ENCODE measurements around the gene SCG2.
"Not testable (repeated sequence)": the region's sequence is repeated elsewhere in the genome, so short reads cannot be mapped to it uniquely, and the experiment has no call there.

SCG2 gene

DNA sequence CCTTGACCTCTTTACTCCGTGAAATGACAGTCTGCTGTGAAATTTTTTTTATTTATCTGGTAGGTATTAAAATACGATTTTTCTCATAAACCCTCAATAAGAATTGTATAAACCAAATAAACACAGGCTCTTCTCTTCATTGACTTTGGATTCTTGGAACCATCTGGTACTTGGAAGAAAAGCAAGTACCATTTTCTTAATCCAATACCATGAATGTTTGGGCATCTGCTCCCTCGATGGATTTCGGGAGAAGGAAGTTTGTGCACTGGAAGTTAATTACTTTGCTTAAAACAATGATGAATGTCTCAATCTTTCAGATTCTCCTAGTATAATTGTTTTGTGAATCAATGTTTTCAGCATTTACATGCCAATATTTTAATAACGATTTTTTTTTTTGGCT lies 5.3 kb upstream of the SCG2 start:
- DNase-seq, result no peak

DNA sequence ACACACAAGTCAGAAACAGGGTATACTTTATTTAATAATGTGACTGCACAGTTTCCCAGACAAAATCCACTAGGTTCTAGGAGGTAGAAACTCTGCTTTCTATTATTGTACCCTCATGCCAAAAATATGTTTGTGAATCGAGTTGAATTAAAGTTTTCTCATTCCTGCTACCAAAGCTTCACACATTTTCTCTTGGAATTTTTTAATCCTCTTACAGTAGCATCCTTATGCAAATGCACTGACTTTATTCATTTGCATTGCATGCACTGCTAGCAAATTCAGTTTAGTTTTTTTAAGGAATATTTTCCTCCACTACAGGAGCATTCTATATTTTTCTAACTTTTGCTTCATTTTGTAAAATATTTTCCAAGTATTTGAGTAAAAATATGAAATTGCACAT lies 4.8 kb upstream of the SCG2 start:
- DNase-seq, result no peak

DNA sequence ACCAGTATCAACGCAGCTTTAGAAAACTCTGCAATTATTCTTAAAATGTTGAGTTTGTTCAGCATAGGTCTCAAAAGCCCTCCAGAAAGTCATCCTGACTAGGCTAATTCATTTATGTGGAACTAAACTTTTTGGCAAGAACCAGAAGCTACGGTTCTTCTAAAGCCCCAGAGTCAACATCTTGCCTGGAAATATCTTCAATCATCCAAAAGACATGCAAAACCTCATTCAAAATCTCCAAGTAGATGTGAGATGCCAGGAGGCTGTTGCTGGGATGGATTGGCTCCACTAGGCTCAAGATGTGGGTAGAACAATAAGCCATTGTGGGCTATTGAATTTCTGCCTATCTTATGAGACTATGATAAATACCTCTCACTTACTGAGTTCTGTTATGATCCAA lies 2.1 kb upstream of the SCG2 start:
- no peak for DNase-seq

DNA sequence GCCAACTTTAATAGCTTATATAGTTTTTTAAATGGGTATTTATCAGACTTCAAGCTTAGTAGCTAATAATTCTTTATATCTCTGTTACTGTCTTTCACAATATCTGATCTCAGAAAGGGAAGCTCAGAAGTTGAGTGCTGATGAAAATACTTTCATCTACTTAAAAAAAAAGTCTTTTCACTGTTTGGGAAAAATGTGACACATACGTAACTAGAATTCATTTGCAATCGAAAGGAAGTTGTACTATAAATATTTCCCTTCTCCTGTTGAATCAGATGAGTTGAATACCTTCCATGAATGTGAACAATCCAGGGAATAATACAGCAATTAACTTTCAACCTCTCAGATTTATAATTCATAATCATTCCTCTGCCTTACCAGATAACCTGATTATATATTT lies 811 bp upstream of the SCG2 start:
- no peak for DNase-seq

DNA sequence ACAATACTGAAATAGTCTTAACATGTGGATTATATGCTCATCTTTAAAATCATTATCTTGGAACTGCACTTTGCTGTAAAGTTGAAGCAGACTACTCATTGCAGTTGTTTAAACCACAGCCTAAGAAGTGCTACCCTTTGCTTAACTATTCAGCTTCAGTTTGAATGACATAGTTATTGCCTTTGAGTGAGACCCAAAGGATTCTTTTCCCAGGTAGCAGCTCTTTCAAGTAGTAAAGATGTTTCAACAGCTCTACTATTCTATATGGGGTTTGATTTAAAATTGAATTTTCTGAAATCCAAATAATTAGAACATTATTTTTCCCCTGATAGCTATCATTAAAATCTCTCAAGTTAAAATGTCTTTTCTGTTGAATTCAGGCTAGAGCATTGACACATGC lies 1.1 kb downstream of the SCG2 start:
- no peak for DNase-seq

- DNase-seq, result no peak
Measured at GRCh38 chr2:223599640-223600380, 2.4 kb downstream of the SCG2 start.

- DNase-seq, result no peak
Measured at GRCh38 chr2:223598994-223599639, 3.0 kb downstream of the SCG2 start.

- DNase-seq, result no peak
Measured at GRCh38 chr2:223597076-223597475, 5.1 kb downstream of the SCG2 start.

GRCh38 chr2:223596208-223596607 lies 6.0 kb downstream of the SCG2 start:
- no peak for DNase-seq

- no peak for DNase-seq
Measured at GRCh38 chr2:223594831-223595230, 7.3 kb downstream of the SCG2 start.

GRCh38 chr2:223594259-223594658 lies 7.9 kb downstream of the SCG2 start:
- DNase-seq, result no peak

DNA sequence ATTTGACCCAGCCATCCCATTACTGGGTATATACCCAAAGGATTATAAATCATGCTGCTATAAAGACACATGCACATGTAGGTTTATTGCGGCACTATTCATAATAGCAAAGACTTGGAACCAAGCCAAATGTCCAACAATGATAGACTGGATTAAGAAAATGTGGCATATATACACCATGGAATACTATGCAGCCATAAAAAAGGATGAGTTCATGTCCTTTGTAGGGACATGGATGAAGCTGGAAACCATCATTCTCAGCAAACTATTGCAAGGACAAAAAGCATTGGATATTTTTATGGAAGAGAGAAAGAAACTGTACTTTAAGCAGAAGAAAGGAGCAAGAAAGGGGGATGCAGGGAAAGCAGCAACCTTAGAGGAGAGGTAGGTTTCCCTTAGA lies 9.5 kb downstream of the SCG2 start:
- DNase-seq, result not testable (repeated sequence)

DNA sequence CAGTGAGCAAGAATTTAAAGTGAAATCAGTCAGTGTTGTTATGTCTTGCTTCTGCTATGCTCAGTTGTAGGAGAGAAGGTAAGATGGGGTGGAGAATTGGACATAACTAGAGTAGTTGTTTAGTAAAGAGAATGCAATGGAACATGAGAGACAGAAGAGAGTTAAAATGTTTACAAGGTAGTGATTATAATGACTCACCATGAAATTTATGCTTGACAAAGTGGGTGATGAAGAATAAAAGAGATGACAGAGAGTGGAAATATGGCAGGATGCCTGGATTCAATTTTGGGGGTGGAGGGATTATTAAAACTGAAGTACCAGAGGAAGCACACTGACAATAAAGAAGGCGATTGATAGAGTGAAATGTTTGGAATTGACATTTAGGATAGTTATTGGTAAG lies 10.6 kb downstream of the SCG2 start:
- DNase-seq, result no peak

DNA sequence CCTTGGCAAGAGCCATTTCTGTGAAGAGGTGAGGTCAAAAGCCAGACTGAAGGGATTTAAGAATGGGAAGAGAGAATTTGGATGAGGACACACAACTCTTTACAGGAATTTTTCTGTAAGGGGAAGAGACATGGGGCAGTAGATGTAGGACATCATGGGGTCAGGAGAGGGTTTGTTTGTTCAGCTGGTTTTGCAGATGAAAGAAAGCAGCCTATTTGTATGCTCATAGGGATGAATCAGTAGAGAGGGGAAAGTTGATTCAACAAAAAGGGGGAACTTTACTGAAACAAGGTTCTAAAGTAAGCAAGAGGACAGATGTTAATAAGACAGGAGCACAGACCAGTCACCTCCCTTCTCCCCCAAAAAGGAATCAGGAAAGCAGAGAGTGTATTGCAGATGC lies 11.2 kb downstream of the SCG2 start:
- DNase-seq, result no peak

DNA sequence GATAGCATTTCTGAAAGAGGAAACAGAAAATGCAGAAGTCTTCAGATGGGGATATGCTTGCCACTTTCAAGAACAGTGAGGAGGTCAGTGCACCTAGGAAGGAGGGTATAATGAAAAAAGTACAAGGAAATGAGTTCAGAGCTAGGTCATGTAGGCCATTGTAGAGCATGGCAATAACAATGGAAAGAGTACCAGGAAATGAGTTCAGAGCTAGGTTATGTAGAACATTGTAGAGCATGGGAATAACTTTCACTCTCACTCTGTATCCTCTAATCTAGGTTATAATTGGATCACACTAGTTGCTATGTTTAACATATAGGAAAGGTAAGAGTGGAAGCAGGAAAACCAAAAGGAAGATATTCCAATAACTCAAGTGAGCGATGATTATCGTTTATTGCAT lies 12.3 kb downstream of the SCG2 start:
- no peak for DNase-seq

GRCh38 chr2:223588251-223588650 lies 13.9 kb downstream of the SCG2 start:
- DNase-seq, result no peak

DNA sequence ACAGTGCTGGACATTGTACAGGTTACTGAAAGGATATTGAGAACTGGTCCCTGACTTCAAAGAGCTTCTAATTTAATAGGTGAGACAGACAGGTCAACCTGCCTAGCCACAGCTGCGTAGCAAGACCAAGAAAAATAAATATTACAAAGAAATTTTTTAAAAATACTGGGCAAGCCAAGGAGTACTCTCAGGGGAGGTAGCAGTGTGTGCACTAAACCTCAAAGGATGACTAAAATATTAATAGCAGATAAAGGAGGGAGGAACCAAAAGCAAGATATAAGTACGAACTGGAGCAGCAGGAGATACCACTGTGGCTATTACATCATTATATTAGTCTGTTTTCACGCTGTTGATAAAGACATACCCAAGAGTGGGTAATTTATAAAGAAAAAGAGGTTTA lies 14.9 kb downstream of the SCG2 start:
- DNase-seq, result no peak

GRCh38 chr2:223586261-223586660 lies 15.9 kb downstream of the SCG2 start:
- no peak for DNase-seq

DNA sequence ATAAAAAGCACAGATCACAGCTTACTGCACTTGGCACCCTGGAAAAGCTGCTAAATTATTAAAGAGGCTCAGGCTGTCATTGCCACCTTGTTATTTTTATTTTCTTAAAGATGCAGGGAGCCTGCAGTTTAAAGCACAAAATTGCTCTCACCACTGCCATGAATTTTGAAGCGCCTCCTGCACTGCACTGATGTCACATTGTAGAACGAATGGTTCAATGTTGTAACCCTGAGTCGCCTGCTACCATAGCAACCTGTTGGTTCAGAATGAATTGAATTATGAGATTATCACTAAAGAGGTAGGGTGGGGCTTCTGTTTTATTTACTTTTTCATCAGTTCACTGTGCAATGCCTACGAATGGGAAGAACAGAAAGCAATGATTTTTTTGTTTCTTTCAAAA lies 16.5 kb downstream of the SCG2 start:
- no peak for DNase-seq

- no peak for DNase-seq
Measured at GRCh38 chr2:223582001-223582400, 20.2 kb downstream of the SCG2 start.

GRCh38 chr2:223580951-223581350 lies 21.2 kb downstream of the SCG2 start:
- no peak for DNase-seq

DNA sequence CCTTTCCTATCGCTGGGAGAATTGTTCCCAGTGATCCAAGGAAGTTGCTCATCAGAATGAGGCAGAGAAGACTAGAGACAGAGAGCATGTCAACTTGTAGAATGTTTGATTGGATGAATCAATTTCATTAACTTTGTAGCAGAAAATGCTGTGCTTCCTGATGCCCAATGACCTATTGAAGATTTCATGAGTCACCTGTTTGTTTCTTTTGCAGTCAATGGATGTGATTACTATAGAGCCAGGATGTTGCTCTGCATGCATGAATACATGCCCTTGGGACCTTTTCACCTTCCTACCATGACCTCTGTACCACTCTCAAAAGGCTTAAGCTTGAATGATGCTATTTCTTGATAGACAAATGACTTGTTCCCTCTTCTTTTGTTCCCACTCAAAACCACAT lies 23.3 kb downstream of the SCG2 start:
- DNase-seq, result no peak

- no peak for DNase-seq
Measured at GRCh38 chr2:223576873-223577272, 25.3 kb downstream of the SCG2 start.

- DNase-seq, result no peak
Measured at GRCh38 chr2:223570784-223571183, 31.4 kb downstream of the SCG2 start.

DNA sequence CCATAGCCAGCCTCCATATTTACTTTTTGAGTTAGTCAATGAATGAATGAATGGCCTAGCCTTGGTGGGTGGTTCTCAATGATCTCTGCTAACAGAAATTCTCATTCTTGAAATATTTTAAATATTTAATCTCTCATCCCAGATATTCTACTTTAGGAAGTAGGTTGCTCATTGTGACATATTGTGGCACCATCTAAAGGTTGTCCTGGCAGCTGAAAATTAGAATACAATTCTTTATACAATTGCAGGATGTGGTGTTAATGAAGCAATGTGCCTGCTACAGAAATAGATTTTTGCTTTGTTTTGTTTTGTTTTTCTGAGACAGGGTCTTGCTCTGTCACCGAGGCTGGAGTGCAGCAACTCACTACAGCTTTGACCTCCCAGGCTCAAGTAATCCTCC lies 35.8 kb downstream of the SCG2 start:
- DNase-seq, result no peak
